MM.1S (cell line): Measurements from ENCODE around the gene ZNF383.
"Not testable (repeated sequence)": the region's sequence is repeated elsewhere in the genome, so short reads cannot be mapped to it uniquely, and the experiment has no call there.

Experiments used
- EZH2phosphoT487 ChIP-seq: fragments of 300-600 bp; sonication (generic); IDR thresholded peaks from 2 replicates; pipeline ENCODE4 v1.6.1; 2018; ENCODE audit warnings: antibody characterized with exemption, low read length
- TF ChIP-seq, protein P1 (sequence below): fragments of 300-600 bp; sonication (generic); IDR thresholded peaks from 2 replicates; pipeline ENCODE4 v1.5.1; 2016; ENCODE audit warnings: antibody characterized with exemption, low read length, mixed read lengths

DNA sequence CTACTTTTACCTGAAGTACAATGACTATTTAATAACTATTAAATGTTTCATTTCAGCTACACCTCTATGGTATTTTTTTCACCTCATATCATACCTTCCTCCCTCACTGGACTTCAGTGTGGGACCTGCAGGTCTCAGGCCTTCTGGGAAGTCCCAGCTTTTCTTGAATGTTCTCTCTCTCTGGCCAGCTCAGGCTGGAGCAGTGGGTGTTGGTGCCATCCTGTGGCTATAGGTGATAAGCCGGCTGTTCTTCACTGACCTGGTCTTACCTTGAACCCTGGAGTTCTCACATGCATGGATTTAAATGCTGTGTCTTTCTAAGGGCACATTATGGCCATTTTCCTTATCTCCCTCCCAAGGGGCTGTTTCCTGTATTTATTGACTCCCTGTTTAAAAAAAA lies 45.0 kb downstream of the ZNF383 start:
- not testable (repeated sequence) for TF ChIP-seq EZH2phosphoT487
- TF ChIP-seq, protein P1, sequence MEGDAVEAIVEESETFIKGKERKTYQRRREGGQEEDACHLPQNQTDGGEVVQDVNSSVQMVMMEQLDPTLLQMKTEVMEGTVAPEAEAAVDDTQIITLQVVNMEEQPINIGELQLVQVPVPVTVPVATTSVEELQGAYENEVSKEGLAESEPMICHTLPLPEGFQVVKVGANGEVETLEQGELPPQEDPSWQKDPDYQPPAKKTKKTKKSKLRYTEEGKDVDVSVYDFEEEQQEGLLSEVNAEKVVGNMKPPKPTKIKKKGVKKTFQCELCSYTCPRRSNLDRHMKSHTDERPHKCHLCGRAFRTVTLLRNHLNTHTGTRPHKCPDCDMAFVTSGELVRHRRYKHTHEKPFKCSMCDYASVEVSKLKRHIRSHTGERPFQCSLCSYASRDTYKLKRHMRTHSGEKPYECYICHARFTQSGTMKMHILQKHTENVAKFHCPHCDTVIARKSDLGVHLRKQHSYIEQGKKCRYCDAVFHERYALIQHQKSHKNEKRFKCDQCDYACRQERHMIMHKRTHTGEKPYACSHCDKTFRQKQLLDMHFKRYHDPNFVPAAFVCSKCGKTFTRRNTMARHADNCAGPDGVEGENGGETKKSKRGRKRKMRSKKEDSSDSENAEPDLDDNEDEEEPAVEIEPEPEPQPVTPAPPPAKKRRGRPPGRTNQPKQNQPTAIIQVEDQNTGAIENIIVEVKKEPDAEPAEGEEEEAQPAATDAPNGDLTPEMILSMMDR: not testable (repeated sequence)
